ENCODE data around the gene C2CD2. TPM values are rescaled to one million over a fixed set of nuclear protein-coding genes. Genes with fewer than 3 reads are reported as not detected.

C2CD2 gene
- total and polyA plus RNA-seq, 2 donors (not counting 1 experiment from before 2014, with no cell fraction given): 6.8 to 11.9 TPM

- ChIA-PET POLR2A (no interaction called here), CTCF (no interaction called here)
- H3K4me1 Mint-ChIP-seq: no peaks in the 10 kb centered on the region
- WGBS (ENCODE audit: insufficient coverage): 92% methylated on average over 5 of the region's 7 CpGs
- Histone ChIP-seq H3K4me3 (ENCODE audit: control extremely low read depth in 1 of 5, extremely low read depth in 1 of 5, insufficient read depth in 1 of 5, low read depth in 2 of 5, low read length in 4 of 5) (no peak overlapping the region), H3K79me2 (ENCODE audit: control insufficient read depth, insufficient read depth, low read length) (no peaks in the 10 kb centered on the region), H3K9me3 (ENCODE audit: control extremely low read depth in 1 of 3, control insufficient read depth in 2 of 3, insufficient read depth in 1 of 3, low read length in 2 of 3) (peaks cover 3 to 7% (median 5%) of the 10 kb centered on the region in 3 donors), H3K4me2 (replicated peaks; ENCODE audit: low read depth, low read length, poor library complexity, severe bottlenecking) (no peak overlapping the region), H2AFZ (ENCODE audit: insufficient read depth, low read depth, low read length, poor library complexity, severe bottlenecking) (no peak overlapping the region), H3K4me1 (ENCODE audit: control insufficient read depth in 2 of 2, insufficient read depth in 2 of 2, low read length in 2 of 2) (no peaks in the 10 kb centered on the region), H3K9ac (ENCODE audit: low read length) (no peak overlapping the region), H4K20me1 (ENCODE audit: control insufficient read depth, insufficient read depth, low read length, poor library complexity, severe bottlenecking) (no peaks in the 10 kb centered on the region), H3K27ac (ENCODE audit: low read length in 2 of 2) (no peak overlapping the region), H3K36me3 (replicated peaks in 1 of 2; ENCODE audit: control extremely low read depth in 1 of 2, control insufficient read depth in 1 of 2, extremely low read depth in 1 of 2, insufficient read depth in 2 of 2, low read length in 1 of 2) (no peaks in the 10 kb centered on the region), H3K27me3 (replicated peaks in 1 of 4; ENCODE audit: control extremely low read depth in 1 of 4, control insufficient read depth in 3 of 4, insufficient read depth in 4 of 4, low read length in 3 of 4) (no peaks in the 10 kb centered on the region)
- intact Hi-C loops (cut with micrococcal nuclease): no loop called here
- TF ChIP-seq EZH2 (IDR thresholded peaks at IDR 0.05; ENCODE audit: borderline replicate concordance, insufficient read depth, low read depth, low read length, poor library complexity, severe bottlenecking) (no peak), CTCF (IDR thresholded peaks at IDR 0.05) (no peak)
- H3K4me3 Mint-ChIP-seq: no peak overlapping the region
- DNase-seq (no peak), ATAC-seq (ENCODE audit: low read depth) (no peak)
- peaks cover 13% of the 10 kb centered on the region for H3K9me3 Mint-ChIP-seq (ENCODE audit: insufficient read depth)
- peaks cover 3% of the 10 kb centered on the region for H3K27me3 Mint-ChIP-seq
- H3K27ac Mint-ChIP-seq: no peak overlapping the region
Observed at GRCh38 chr21:41979751-41980369, 26.0 kb upstream of the C2CD2 start.

GRCh38 chr21:41979335-41979734 lies 25.5 kb upstream of the C2CD2 start:
- Histone ChIP-seq H3K9ac (ENCODE audit: low read length) (no peak overlapping the region), H3K27me3 (replicated peaks in 1 of 4; ENCODE audit: control extremely low read depth in 1 of 4, control insufficient read depth in 3 of 4, insufficient read depth in 4 of 4, low read length in 3 of 4) (no peaks in the 10 kb centered on the region), H3K4me1 (ENCODE audit: control insufficient read depth in 2 of 2, insufficient read depth in 2 of 2, low read length in 2 of 2) (peaks cover 1 to 2% of the 10 kb centered on the region in 2 donors), H3K27ac (ENCODE audit: low read length in 2 of 2) (no peak overlapping the region), H4K20me1 (ENCODE audit: control insufficient read depth, insufficient read depth, low read length, poor library complexity, severe bottlenecking) (no peaks in the 10 kb centered on the region), H3K36me3 (replicated peaks in 1 of 2; ENCODE audit: control extremely low read depth in 1 of 2, control insufficient read depth in 1 of 2, extremely low read depth in 1 of 2, insufficient read depth in 2 of 2, low read length in 1 of 2) (no peaks in the 10 kb centered on the region), H3K4me2 (replicated peaks; ENCODE audit: low read depth, low read length, poor library complexity, severe bottlenecking) (no peak overlapping the region), H3K79me2 (ENCODE audit: control insufficient read depth, insufficient read depth, low read length) (no peaks in the 10 kb centered on the region), H3K4me3 (ENCODE audit: control extremely low read depth in 1 of 5, extremely low read depth in 1 of 5, insufficient read depth in 1 of 5, low read depth in 2 of 5, low read length in 4 of 5) (no peak overlapping the region), H3K9me3 (ENCODE audit: control extremely low read depth in 1 of 3, control insufficient read depth in 2 of 3, insufficient read depth in 1 of 3, low read length in 2 of 3) (peaks cover 3 to 7% (median 5%) of the 10 kb centered on the region in 3 donors), H2AFZ (ENCODE audit: insufficient read depth, low read depth, low read length, poor library complexity, severe bottlenecking) (no peak overlapping the region)
- Mint-ChIP-seq H3K27me3 (peaks cover 3% of the 10 kb centered on the region), H3K4me1 (peaks cover 1% of the 10 kb centered on the region), H3K4me3 (no peak overlapping the region), H3K9me3 (ENCODE audit: insufficient read depth) (peaks cover 13% of the 10 kb centered on the region), H3K27ac (no peak overlapping the region)
- TF ChIP-seq EZH2 (IDR thresholded peaks at IDR 0.05; ENCODE audit: borderline replicate concordance, insufficient read depth, low read depth, low read length, poor library complexity, severe bottlenecking): no peak
- no peak for TF ChIP-seq CTCF (IDR thresholded peaks at IDR 0.05)
- no peak for ATAC-seq (ENCODE audit: low read depth)
- CTCF ChIA-PET: no interaction called here
- POLR2A ChIA-PET: no interaction called here
- intact Hi-C loops (cut with micrococcal nuclease): no loop called here
- no peak for DNase-seq
- 93% methylated on average over 3 of the region's 4 CpGs for WGBS (ENCODE audit: insufficient coverage)
